Measurements from ENCODE around the gene ABCB4. TPM values are rescaled to one million over a fixed set of nuclear protein-coding genes. Genes with fewer than 3 reads are reported as not detected.

Gene ABCB4
- total RNA-seq, 1 experiment from 2014 or later, result 0.20 TPM

- no peak overlapping the region for H2AFZ ChIP-seq (ENCODE audit: low read length)
- H4K8ac ChIP-seq (replicated peaks; ENCODE audit: insufficient read length, low read depth, low read length), result no peak overlapping the region
- H2BK15ac ChIP-seq (ENCODE audit: low read depth, low read length), result no peak overlapping the region
- no peak for TF ChIP-seq CTCF (conservative IDR thresholded peaks at IDR 0.05)
- H3K9ac ChIP-seq (ENCODE audit: extremely low read depth, insufficient read length, low read length), result no peak overlapping the region
- no peaks in the 10 kb centered on the region for H3K27me3 ChIP-seq (ENCODE audit: insufficient read depth, low read length)
- no peaks in the 10 kb centered on the region for H3K9me3 ChIP-seq (ENCODE audit: control insufficient read depth, low read depth, low read length)
- H4K91ac ChIP-seq (ENCODE audit: insufficient read length, low read depth, low read length), result no peak overlapping the region
- H3K18ac ChIP-seq (ENCODE audit: insufficient read length, low read depth, low read length), result no peak overlapping the region
- no peaks in the 10 kb centered on the region; a peak in 1 of 5 replicates for H3K9me3 Mint-ChIP-seq
- H3K27ac ChIP-seq (ENCODE audit: insufficient read length, low read depth, low read length), result no peak overlapping the region
- H3K36me3 Mint-ChIP-seq (ENCODE audit: insufficient read depth in 1 of 3, low read depth in 3 of 3), result no peaks in the 10 kb centered on the region
- no peaks in the 10 kb centered on the region for H3K23me2 ChIP-seq (ENCODE audit: insufficient read length, low read depth, low read length, poor library complexity, severe bottlenecking)
- H3K14ac ChIP-seq (ENCODE audit: insufficient read depth, low read length), result no peak overlapping the region
- no peak overlapping the region for H3K27ac Mint-ChIP-seq
- H2BK120ac ChIP-seq (ENCODE audit: low read depth, low read length, poor library complexity, severe bottlenecking), result no peak overlapping the region
- H2BK5ac ChIP-seq (ENCODE audit: insufficient read length, low read length), result no peak overlapping the region
- no peak overlapping the region for H3K4me3 Mint-ChIP-seq
- no peak overlapping the region for H4K5ac ChIP-seq (ENCODE audit: insufficient read length, low read depth, low read length)
- WGBS (ENCODE audit: extremely low coverage, insufficient read length, low lambda C conversion rate), result no CpG with 5 or more reads among the region's 1 CpG
- no peaks in the 10 kb centered on the region for H3K79me1 ChIP-seq (ENCODE audit: insufficient read depth, low read depth, low read length, poor library complexity, severe bottlenecking)
- H3K4ac ChIP-seq (ENCODE audit: low read depth, low read length), result no peak overlapping the region
- no peaks in the 10 kb centered on the region for H3K27me3 Mint-ChIP-seq (ENCODE audit: low read depth)
- H3K56ac ChIP-seq (ENCODE audit: insufficient read length, low read depth, low read length), result no peak overlapping the region
- H3K79me2 ChIP-seq (ENCODE audit: insufficient read depth, low read length), result no peaks in the 10 kb centered on the region
- DNase-seq, result no peak
- no peaks in the 10 kb centered on the region for H4K20me1 ChIP-seq (ENCODE audit: control insufficient read depth, insufficient read depth, insufficient read length)
- H3T11ph ChIP-seq (ENCODE audit: low read length), result no peak overlapping the region
- H3K23ac ChIP-seq (ENCODE audit: insufficient read length, low read depth, low read length), result no peak overlapping the region
- no peak overlapping the region for H2AK5ac ChIP-seq (ENCODE audit: insufficient read length, low read length)
- no peak overlapping the region for H2BK12ac ChIP-seq (ENCODE audit: insufficient read length, low read depth, low read length)
- H2BK20ac ChIP-seq (ENCODE audit: low read depth, low read length, poor library complexity, severe bottlenecking), result no peak overlapping the region
- H3K4me2 ChIP-seq (ENCODE audit: insufficient read depth, insufficient read length, low read length), result no peak overlapping the region
- peaks cover 10 to 18% of the 10 kb centered on the region in 2 experiments for H3K4me1 Mint-ChIP-seq
- H3K4me1 ChIP-seq (ENCODE audit: insufficient read depth, low read length), result no peaks in the 10 kb centered on the region
Measured at GRCh38 chr7:87510411-87510875, 35.0 kb upstream of the ABCB4 start.
